Pancreas (tissue), 10 donors: ENCODE measurements around the gene PASK. TPM values are rescaled to one million over a fixed set of nuclear protein-coding genes. Genes with fewer than 3 reads are reported as not detected.
"Not testable (repeated sequence)": the region's sequence is repeated elsewhere in the genome, so short reads cannot be mapped to it uniquely, and the experiment has no call there.

Experiments used
- ATAC-seq, 4 donors: fragments of 200-7000 bp; cut with Tn5 transposase; one replicate each; pipeline versions ENCODE4 v1.8.0 to v1.9.1; 2020; ENCODE audit warnings: mild to moderate bottlenecking in 4 of 4, moderate library complexity in 4 of 4
- DNase-seq, 6 donors: peaks; one replicate each; pipeline ENCODE4 v3.0.0-alpha.2; 2020
- FAIRE-seq: peaks from 2 replicates; lab custom pipeline; 2012; peaks lifted over from hg19 to GRCh38; lab: Jason Lieb, UNC
- H3K27ac ChIP-seq, 4 donors: fragments of 200-600 bp; sonication (generic); 1 replicate in 3 of 4; 2 replicates in 1 of 4; pipeline versions ENCODE4 v1.5.0 to v1.8.0; 2020
- H3K27me3 ChIP-seq, 4 donors: fragments of 200-600 bp; one replicate each; pipeline ENCODE4 v1.8.0; 2021
- H3K36me3 ChIP-seq, 3 donors: fragments of 200-600 bp; sonication (generic) in 1 of 3; one replicate each; pipeline versions ENCODE4 v1.5.0 to v1.8.0; 2020 to 2021
- H3K4me1 ChIP-seq, 3 donors: fragments of 200-600 bp; one replicate each; pipeline ENCODE4 v1.8.0; 2021
- H3K4me3 ChIP-seq, 4 donors: fragments of 200-600 bp; sonication (generic) in 2 of 4; one replicate each; pipeline versions ENCODE4 v1.5.0 to v1.8.0; 2020 to 2021
- H3K9me3 ChIP-seq, 4 donors: fragments of 200-600 bp; one replicate each; pipeline ENCODE4 v1.8.0; 2021
- WGBS, 2 donors: extraction: QIAGEN DNeasy Blood & Tissue Kit; methylation state at CpG; one replicate each; pipeline ENCODE4 v1.1.7; 2013; 5-methylcytosine and 5-hydroxymethylcytosine counted together
- intact Hi-C, 3 donors: fragments of 100-400 bp; cut with DNase I; formaldehyde crosslinking; loops; one replicate each; pipeline versions ENCODE4 v1.11.1 to v1.14.2; 2022
- polyA plus RNA-seq, 2 donors: library from polyadenylated mRNA; stranded (reverse); fragments of 200-250 nt; gene quantifications; one replicate each; pipeline ENCODE4 v1.2.3, GENCODE V29; 2013
- total RNA-seq, 6 donors: library from RNA; stranded (reverse); fragmentation: NEBNext Ultra II Directional in 4 of 6; extraction: Animal tissue kit (Norgen Biotek cat#: 25700) in 4 of 6; gene quantifications; one replicate each; pipeline versions ENCODE4 v1.2.1 to v1.2.4, GENCODE V29; 2021 to 2023
- TF ChIP-seq, protein P1 (sequence below), 4 donors: fragments of 200-600 bp; sonication (generic) in 3 of 4; IDR thresholded peaks; one replicate each; pipeline versions ENCODE4 v1.5.0 to v1.8.0; 2021; ENCODE audit warnings: antibody characterized with exemption in 4 of 4
- donor health status: healthy with polysubstance abuse.
- donor health status: DM: no; HTN: no; CAD: no; lungs with moderate emphysema.
- donor health status: DM: no; HTN: no; CAD: no.
- donor health status: control.
- donor health status: control.
- donor health status: Bipolar disorder and iron deficiency.
- donor health status: DM: yes; HTN: yes; CAD: no.
- donor health status: DM: no; HTN: no; CAD: no.
- donor health status: DM: no; HTN: no; CAD: no.
- donor health status: DM: yes; HTN: yes; CAD: no.

Gene PASK
- total and polyA plus RNA-seq, 8 donors: 3.7 to 14.5 (median 9.2) TPM

DNA sequence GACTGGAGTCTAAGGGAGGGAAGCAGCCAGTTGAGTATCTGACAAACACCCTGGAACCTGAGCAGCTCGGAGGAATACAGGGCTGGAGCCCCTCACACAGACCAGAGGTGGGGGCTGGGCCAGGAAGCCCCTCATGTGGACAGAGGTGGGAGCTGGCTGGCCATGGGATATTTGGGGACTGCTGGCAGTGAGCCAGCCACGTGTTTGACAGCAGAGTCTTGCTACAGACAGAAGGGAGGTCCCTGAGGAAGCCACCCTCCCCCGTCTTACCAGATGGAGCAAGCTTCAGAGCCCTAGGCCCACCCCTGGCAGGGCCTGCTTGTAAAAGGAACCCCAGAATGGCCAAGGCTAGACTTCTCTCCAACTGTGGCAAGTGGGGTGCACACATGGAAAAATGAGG lies 43.6 kb downstream of the PASK start:
- no peak for FAIRE-seq
- Histone ChIP-seq H3K27ac (no peak overlapping the region), H3K4me3 (no peak overlapping the region), H3K27me3 (no peaks in the 10 kb centered on the region), H3K36me3 (no peaks in the 10 kb centered on the region), H3K4me1 (peaks cover 6 to 14% (median 12%) of the 10 kb centered on the region in 3 donors), H3K9me3 (no peaks in the 10 kb centered on the region)
- TF ChIP-seq, protein P1, sequence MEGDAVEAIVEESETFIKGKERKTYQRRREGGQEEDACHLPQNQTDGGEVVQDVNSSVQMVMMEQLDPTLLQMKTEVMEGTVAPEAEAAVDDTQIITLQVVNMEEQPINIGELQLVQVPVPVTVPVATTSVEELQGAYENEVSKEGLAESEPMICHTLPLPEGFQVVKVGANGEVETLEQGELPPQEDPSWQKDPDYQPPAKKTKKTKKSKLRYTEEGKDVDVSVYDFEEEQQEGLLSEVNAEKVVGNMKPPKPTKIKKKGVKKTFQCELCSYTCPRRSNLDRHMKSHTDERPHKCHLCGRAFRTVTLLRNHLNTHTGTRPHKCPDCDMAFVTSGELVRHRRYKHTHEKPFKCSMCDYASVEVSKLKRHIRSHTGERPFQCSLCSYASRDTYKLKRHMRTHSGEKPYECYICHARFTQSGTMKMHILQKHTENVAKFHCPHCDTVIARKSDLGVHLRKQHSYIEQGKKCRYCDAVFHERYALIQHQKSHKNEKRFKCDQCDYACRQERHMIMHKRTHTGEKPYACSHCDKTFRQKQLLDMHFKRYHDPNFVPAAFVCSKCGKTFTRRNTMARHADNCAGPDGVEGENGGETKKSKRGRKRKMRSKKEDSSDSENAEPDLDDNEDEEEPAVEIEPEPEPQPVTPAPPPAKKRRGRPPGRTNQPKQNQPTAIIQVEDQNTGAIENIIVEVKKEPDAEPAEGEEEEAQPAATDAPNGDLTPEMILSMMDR (IDR thresholded peaks at IDR 0.05): no peak
- intact Hi-C loops: no loop called here
- 56 to 65% methylated on average over 3 of the region's 3 CpGs for WGBS, 2 donors
- DNase-seq: no peak
- ATAC-seq: no peak

DNA sequence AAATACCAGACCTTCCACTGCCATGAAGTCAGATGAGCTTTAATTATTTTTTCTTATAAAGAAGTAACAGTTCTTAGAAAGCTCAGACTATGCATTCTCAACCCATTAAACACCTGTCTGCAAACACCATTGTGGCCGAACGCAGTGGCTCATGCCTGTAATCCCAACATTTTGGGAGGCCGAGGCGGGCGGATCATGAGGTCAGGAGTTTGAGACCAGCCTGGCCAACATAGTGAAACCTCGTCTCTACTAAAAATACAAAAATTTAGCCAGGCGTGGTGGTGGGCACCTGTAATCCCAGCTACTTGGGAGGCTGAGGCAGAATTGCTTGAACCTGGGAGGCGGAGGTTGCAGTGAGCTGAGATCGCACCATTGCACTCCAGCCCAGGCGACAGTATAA lies 44.7 kb downstream of the PASK start:
- FAIRE-seq, H3K9me3 ChIP-seq, H3K27ac ChIP-seq, H3K4me3 ChIP-seq, ATAC-seq, H3K36me3 ChIP-seq, H3K27me3 ChIP-seq, intact Hi-C loops: not testable (repeated sequence)
- DNase-seq: peak in 1 of 6 donors; percentile 28
- 97 to 98% methylated on average over 10 of the region's 10 CpGs for WGBS, 2 donors
- peaks cover 7 to 21% (median 15%) of the 10 kb centered on the region in 3 donors for H3K4me1 ChIP-seq

DNA sequence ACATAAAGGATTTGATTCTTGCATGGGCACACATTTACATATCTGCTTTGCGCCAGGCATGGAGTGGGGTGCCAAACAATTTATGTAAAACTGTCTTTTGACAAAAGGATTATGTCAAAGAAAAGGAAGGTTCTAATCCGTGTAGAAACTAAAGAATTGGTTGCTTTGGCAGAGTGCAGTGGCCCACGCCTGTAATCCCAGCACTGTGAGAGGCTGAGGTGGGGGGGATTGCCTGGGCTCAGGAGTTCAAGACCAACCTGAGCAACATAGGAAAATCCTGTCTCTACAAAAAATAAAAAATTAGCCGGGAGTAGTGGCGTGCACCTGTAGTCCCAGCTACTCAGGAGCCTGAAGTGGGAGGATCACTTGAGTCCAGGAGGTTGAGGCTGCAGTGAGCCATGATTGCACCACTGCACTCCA lies 46.1 kb downstream of the PASK start:
- 21% methylated on average over 5 of the region's 5 CpGs for WGBS, 2 donors
- intact Hi-C loops: no loop called here
- FAIRE-seq: no peak

DNA sequence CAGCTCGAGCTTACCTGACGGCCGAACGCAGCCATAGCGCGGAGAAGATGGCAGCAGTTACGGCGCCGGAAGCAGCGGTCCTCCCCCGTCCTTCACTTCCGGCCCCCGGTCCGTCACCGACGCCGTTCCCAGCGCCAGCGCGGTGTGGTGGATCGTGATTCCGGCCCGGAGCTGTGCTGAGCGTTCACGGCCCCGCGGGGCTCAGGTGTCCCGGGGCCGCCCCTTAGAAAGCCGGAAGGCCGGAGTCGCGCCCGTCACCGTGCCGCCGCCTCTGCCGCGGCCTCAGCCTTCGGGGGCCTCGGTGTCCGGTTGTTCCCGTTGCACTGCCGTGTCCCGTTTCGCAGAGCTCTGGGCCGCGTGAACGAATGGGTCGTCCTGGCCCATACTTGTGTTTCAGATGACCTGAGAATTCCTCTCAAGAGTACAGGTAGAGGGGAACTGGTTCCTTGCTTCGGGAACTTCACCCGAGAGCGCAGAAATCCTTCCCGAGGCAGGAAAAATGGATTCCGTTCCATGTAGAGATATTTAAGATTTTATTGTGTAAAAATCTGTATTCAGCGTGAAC lies 47.0 kb downstream of the PASK start, which contains the start of gene MTERF4:
Gene MTERF4, minus strand, starts transcription at position 49 of the 565 bp plus-strand sequence. Its CDS starts 14 bp downstream, at position 35.
- intact Hi-C loops: no loop called here
- Histone ChIP-seq H3K9me3 (no peaks in the 10 kb centered on the region), H3K36me3 (peaks cover 0 to 17% (median 0%) of the 10 kb centered on the region in 3 donors), H3K4me3 (peak within 1 kb of the TSS; percentile 76 to 94 (median 86)), H3K4me1 (peaks cover 7 to 21% (median 15%) of the 10 kb centered on the region in 3 donors), H3K27me3 (no peaks in the 10 kb centered on the region), H3K27ac (peak within 1 kb of the TSS; percentile 81 to 91 (median 87))
- DNase-seq (peak; percentile 86 to 96 (median 90)), ATAC-seq (peak; percentile 97 to 99 (median 99)), FAIRE-seq (no peak)
- WGBS, 2 donors: 0% methylated on average over 51 to 56 of the region's 56 CpGs
- TF ChIP-seq, protein P1 (IDR thresholded peaks at IDR 0.05): no peak

More for the DNA sequence above, 46.1 kb downstream of the PASK start:
- Histone ChIP-seq H3K36me3 (peaks cover 0 to 17% (median 0%) of the 10 kb centered on the region in 3 donors), H3K4me3 (peak overlapping the region; percentile 76 to 94 (median 86)), H3K4me1 (peaks cover 7 to 21% (median 15%) of the 10 kb centered on the region in 3 donors), H3K9me3 (no peaks in the 10 kb centered on the region), H3K27ac (peak overlapping the region in 2 of 4 donors; percentile 89 to 91), H3K27me3 (no peaks in the 10 kb centered on the region)
- ATAC-seq (no peak), DNase-seq (peak in 1 of 6 donors; percentile 27)
- TF ChIP-seq, protein P1 (IDR thresholded peaks at IDR 0.05): no peak

DNA sequence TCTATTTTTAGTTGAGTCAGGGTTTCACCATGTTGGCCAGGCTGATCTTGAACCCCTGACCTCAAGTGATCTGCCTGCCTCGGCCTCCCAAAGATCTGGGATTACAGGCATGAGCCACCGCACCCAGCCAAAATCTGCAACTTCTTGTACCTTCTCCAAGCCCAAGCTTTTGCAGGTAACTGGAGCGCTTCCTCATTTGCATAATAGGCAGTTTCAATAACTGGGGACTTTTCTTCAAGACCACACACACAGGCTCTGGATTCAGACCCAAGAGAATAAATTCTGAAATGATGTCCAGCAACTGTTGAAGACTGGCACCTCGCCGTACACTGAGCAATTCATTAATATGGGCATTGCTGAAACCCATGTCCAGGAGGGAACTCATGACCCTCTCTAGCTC lies 50.0 kb downstream of the PASK start:
- Histone ChIP-seq H3K4me1 (peaks cover 7 to 21% (median 15%) of the 10 kb centered on the region in 3 donors), H3K36me3 (peaks cover 0 to 36% (median 7%) of the 10 kb centered on the region in 3 donors), H3K4me3 (no peak overlapping the region), H3K27ac (no peak overlapping the region), H3K9me3 (no peaks in the 10 kb centered on the region), H3K27me3 (no peaks in the 10 kb centered on the region)
- intact Hi-C loops: no loop called here
- no peak for ATAC-seq
- DNase-seq: no peak
- no peak for FAIRE-seq
- TF ChIP-seq, protein P1 (IDR thresholded peaks at IDR 0.05): no peak
- 95 to 97% methylated on average over 5 of the region's 5 CpGs for WGBS, 2 donors
